ENCODE data around the gene ZNF91.
"Not testable (repeated sequence)": the region's sequence is repeated elsewhere in the genome, so short reads cannot be mapped to it uniquely, and the experiment has no call there.

The ZNF91 gene

DNA sequence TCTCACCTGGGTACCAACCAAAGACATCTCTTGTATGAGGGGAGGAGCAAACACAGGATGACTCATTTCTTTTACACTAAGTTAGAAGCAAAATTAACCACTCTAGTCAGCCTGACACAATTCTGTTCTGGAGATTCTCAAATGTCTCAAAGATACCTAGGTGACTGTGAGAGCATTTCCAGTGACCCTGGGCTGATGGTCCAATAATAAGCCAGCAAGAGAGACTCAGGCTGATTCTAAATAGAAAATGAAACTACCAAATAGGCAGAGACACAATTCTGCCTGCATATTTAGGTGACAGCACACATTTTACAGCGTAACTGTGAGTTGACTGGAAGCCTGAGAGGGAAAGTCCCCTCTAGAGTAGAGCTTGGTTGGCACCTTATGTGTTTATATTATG is 16.3 kb downstream of the ZNF91 start:
- DNase-seq (ENCODE audit: low read depth in 1 of 2, low spot score in 1 of 2): no peak
- no peaks in the 10 kb centered on the region for H3K27me3 ChIP-seq (ENCODE audit: insufficient read depth, poor library complexity, severe bottlenecking)
- no peak for TF ChIP-seq GABPA (IDR thresholded peaks at IDR 0.05; ENCODE audit: low read depth)
- TF ChIP-seq SPI1 (IDR thresholded peaks at IDR 0.05; ENCODE audit: borderline replicate concordance, low read depth): no peak
- TF ChIP-seq, protein P1, sequence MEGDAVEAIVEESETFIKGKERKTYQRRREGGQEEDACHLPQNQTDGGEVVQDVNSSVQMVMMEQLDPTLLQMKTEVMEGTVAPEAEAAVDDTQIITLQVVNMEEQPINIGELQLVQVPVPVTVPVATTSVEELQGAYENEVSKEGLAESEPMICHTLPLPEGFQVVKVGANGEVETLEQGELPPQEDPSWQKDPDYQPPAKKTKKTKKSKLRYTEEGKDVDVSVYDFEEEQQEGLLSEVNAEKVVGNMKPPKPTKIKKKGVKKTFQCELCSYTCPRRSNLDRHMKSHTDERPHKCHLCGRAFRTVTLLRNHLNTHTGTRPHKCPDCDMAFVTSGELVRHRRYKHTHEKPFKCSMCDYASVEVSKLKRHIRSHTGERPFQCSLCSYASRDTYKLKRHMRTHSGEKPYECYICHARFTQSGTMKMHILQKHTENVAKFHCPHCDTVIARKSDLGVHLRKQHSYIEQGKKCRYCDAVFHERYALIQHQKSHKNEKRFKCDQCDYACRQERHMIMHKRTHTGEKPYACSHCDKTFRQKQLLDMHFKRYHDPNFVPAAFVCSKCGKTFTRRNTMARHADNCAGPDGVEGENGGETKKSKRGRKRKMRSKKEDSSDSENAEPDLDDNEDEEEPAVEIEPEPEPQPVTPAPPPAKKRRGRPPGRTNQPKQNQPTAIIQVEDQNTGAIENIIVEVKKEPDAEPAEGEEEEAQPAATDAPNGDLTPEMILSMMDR (IDR thresholded peaks at IDR 0.05; ENCODE audit: insufficient read depth, low read length): no peak
- TF ChIP-seq, protein P2, sequence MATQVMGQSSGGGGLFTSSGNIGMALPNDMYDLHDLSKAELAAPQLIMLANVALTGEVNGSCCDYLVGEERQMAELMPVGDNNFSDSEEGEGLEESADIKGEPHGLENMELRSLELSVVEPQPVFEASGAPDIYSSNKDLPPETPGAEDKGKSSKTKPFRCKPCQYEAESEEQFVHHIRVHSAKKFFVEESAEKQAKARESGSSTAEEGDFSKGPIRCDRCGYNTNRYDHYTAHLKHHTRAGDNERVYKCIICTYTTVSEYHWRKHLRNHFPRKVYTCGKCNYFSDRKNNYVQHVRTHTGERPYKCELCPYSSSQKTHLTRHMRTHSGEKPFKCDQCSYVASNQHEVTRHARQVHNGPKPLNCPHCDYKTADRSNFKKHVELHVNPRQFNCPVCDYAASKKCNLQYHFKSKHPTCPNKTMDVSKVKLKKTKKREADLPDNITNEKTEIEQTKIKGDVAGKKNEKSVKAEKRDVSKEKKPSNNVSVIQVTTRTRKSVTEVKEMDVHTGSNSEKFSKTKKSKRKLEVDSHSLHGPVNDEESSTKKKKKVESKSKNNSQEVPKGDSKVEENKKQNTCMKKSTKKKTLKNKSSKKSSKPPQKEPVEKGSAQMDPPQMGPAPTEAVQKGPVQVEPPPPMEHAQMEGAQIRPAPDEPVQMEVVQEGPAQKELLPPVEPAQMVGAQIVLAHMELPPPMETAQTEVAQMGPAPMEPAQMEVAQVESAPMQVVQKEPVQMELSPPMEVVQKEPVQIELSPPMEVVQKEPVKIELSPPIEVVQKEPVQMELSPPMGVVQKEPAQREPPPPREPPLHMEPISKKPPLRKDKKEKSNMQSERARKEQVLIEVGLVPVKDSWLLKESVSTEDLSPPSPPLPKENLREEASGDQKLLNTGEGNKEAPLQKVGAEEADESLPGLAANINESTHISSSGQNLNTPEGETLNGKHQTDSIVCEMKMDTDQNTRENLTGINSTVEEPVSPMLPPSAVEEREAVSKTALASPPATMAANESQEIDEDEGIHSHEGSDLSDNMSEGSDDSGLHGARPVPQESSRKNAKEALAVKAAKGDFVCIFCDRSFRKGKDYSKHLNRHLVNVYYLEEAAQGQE (IDR thresholded peaks at IDR 0.05; ENCODE audit: insufficient replicate concordance, low read depth): no peak
- TF ChIP-seq POLR2AphosphoS5 (IDR thresholded peaks at IDR 0.05; ENCODE audit: low read depth): no peak
- H3K4me3 ChIP-seq (replicated peaks; ENCODE audit: insufficient read depth, low read length): no peak overlapping the region
- no peak overlapping the region for H3K27ac ChIP-seq (replicated peaks)

DNA sequence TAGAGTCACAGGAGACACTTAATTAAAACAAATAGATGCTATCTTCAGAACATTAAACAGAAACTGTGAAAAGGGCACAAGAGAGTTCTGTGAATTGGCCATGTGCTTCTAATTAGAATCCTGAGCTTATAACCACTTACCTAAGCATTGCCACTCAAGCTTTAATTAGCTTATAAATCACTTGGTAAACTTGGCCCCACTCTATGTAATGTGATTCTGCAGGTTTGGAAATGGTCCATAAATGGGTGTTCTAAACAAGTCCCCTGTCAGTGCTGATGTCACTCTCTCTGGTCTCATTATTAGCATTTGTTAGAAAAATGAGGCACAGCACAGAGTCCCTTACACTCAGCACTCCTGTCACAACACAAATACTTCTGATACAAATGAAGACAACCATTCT is 18.0 kb downstream of the ZNF91 start:
- no peak overlapping the region for H3K27ac ChIP-seq (replicated peaks)
- TF ChIP-seq, protein P1 (IDR thresholded peaks at IDR 0.05; ENCODE audit: insufficient read depth, low read length): no peak
- TF ChIP-seq, protein P2 (IDR thresholded peaks at IDR 0.05; ENCODE audit: insufficient replicate concordance, low read depth): no peak
- no peak for TF ChIP-seq GABPA (IDR thresholded peaks at IDR 0.05; ENCODE audit: low read depth)
- no peak for TF ChIP-seq POLR2AphosphoS5 (IDR thresholded peaks at IDR 0.05; ENCODE audit: low read depth)
- no peak for TF ChIP-seq SPI1 (IDR thresholded peaks at IDR 0.05; ENCODE audit: borderline replicate concordance, low read depth)
- no peak overlapping the region for H3K4me3 ChIP-seq (replicated peaks; ENCODE audit: insufficient read depth, low read length)
- DNase-seq (ENCODE audit: low read depth in 1 of 2, low spot score in 1 of 2): no peak
- H3K27me3 ChIP-seq (ENCODE audit: insufficient read depth, poor library complexity, severe bottlenecking): no peaks in the 10 kb centered on the region

DNA sequence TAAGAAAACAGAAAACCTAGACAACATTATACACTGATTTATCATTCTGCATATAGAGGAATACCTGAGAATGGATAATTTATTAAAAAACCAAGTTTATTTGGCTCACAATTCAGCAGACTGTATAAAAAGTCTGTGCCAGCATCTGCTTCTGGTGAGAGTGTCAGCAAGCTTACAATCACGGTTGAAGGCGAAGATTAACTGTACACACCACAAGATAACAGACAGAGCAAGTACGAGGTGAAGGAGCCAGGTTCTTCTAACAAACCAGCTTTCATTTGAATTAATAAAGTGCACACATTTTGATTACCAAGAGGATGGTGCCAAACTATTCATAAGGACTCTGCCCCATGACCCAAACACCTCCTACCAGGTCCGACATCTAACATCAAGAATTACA is 28.8 kb downstream of the ZNF91 start:
- Histone ChIP-seq H3K27ac (replicated peaks) (no peak overlapping the region), H3K4me3 (replicated peaks; ENCODE audit: insufficient read depth, low read length) (no peak overlapping the region), H3K27me3 (ENCODE audit: insufficient read depth, poor library complexity, severe bottlenecking) (no peaks in the 10 kb centered on the region)
- no peak for DNase-seq (ENCODE audit: low read depth in 1 of 2, low spot score in 1 of 2)
- TF ChIP-seq, protein P2 (IDR thresholded peaks at IDR 0.05; ENCODE audit: insufficient replicate concordance, low read depth): no peak
- TF ChIP-seq, protein P1 (IDR thresholded peaks at IDR 0.05; ENCODE audit: insufficient read depth, low read length): no peak
- TF ChIP-seq POLR2AphosphoS5 (IDR thresholded peaks at IDR 0.05; ENCODE audit: low read depth) (no peak), GABPA (IDR thresholded peaks at IDR 0.05; ENCODE audit: low read depth) (no peak), SPI1 (IDR thresholded peaks at IDR 0.05; ENCODE audit: borderline replicate concordance, low read depth) (no peak)

DNA sequence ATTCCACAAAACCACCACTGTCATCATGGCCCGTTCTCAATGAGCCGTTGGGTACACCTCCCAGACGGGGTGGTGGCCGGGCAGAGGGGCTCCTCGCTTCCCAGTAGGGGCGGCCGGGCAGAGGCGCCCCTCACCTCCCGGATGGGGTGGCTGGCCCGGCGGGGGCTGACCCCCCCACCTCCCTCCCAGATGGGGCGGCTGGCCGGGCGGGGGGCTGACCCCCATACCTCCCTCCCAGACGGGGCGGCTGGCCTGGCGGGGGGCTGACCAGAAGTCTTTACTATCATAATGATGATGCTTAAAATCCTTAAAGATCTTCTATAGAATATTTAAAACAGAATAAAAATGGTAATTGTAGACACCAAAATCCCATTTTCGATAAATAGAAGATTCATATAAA is 29.2 kb downstream of the ZNF91 start:
- not testable (repeated sequence) for H3K27me3 ChIP-seq (ENCODE audit: insufficient read depth, poor library complexity, severe bottlenecking); H3K4me3 ChIP-seq (replicated peaks; ENCODE audit: insufficient read depth, low read length); H3K27ac ChIP-seq (replicated peaks); DNase-seq (ENCODE audit: low read depth in 1 of 2, low spot score in 1 of 2)
